CD1c-positive myeloid dendritic cell (primary cell): Measurements from ENCODE around the gene MLXIP.

Experiments used
- DNase-seq: peaks from one replicate; pipeline ENCODE4 v3.0.0-alpha.2; 2016; ENCODE audit errors: extremely low spot score

Gene MLXIP

GRCh38 chr12:122126342-122126635, 47.7 kb downstream of the MLXIP start:
- DNase-seq: no peak

GRCh38 chr12:122126713-122127597, 48.4 kb downstream of the MLXIP start:
- no peak for DNase-seq

GRCh38 chr12:122127839-122128238, 49.3 kb downstream of the MLXIP start:
- DNase-seq: no peak

GRCh38 chr12:122128481-122128880, 49.9 kb downstream of the MLXIP start:
- DNase-seq: no peak

- no peak for DNase-seq
These were observed 50.6 kb downstream of the MLXIP start for GRCh38 chr12:122129131-122129530.

GRCh38 chr12:122130150-122130549, 51.6 kb downstream of the MLXIP start:
- no peak for DNase-seq

- no peak for DNase-seq
These were observed 54.8 kb downstream of the MLXIP start for GRCh38 chr12:122133192-122133950.

- no peak for DNase-seq
These were observed 57.0 kb downstream of the MLXIP start for GRCh38 chr12:122135437-122136031.

GRCh38 chr12:122137229-122137628, 58.7 kb downstream of the MLXIP start:
- no peak for DNase-seq

GRCh38 chr12:122137681-122138080, 59.1 kb downstream of the MLXIP start:
- no peak for DNase-seq

- DNase-seq: no peak
These were observed 59.6 kb downstream of the MLXIP start for GRCh38 chr12:122138181-122138580.

- DNase-seq: no peak
These were observed 60.1 kb downstream of the MLXIP start for GRCh38 chr12:122138616-122139015.

- no peak for DNase-seq
These were observed 60.7 kb downstream of the MLXIP start for GRCh38 chr12:122139266-122139665.

- no peak for DNase-seq
These were observed 61.4 kb downstream of the MLXIP start for GRCh38 chr12:122139941-122140340.

- no peak for DNase-seq
These were observed 62.1 kb downstream of the MLXIP start for GRCh38 chr12:122140467-122141257.

- no peak for DNase-seq
These were observed 63.6 kb downstream of the MLXIP start for GRCh38 chr12:122141911-122142725.

- no peak for DNase-seq
These were observed 64.3 kb downstream of the MLXIP start for GRCh38 chr12:122142857-122143256.

- no peak for DNase-seq
These were observed 66.3 kb downstream of the MLXIP start for GRCh38 chr12:122144885-122145284.

GRCh38 chr12:122145505-122146330, 67.2 kb downstream of the MLXIP start:
- DNase-seq: no peak
